B cell (primary cell): ENCODE measurements around the gene PCDH9. TPM values are rescaled to one million over a fixed set of nuclear protein-coding genes. Genes with fewer than 3 reads are reported as not detected.

ENCODE experiments used
- ATAC-seq: fragments of 200-7000 bp; cut with Tn5 transposase; one replicate; pipeline ENCODE4 v1.10.0; 2021; ENCODE audit warnings: low read depth, mild to moderate bottlenecking, moderate number of reproducible peaks, moderate library complexity
- CTCF ChIA-PET: fragments of 350-600 bp; sonication (Branson Sonifier 250); formaldehyde crosslinking; loops from one replicate; lab custom pipeline; 2021; ENCODE audit warnings: antibody characterized with exemption, inconsistent platforms; lab: Charles Lee
- POLR2A ChIA-PET: fragments of 350-600 bp; sonication (Branson Sonifier 250); formaldehyde crosslinking; loops from one replicate; lab custom pipeline; 2021; ENCODE audit warnings: antibody characterized with exemption; lab: Charles Lee
- DNase-seq: peaks from one replicate; pipeline ENCODE4 v3.0.0; 2013
- H2AFZ ChIP-seq: 2 replicates; pipeline ENCODE4 v1.6.1; 2012; ENCODE audit warnings: mild to moderate bottlenecking, low read depth, low read length; ENCODE audit not compliant: insufficient read depth, poor library complexity, severe bottlenecking
- H3K27ac ChIP-seq, 2 donors: 1 replicate in 1 of 2; 2 replicates in 1 of 2; pipeline ENCODE4 v1.5.1; 2012 to 2013; ENCODE audit warnings: low read length in 2 of 2, mild to moderate bottlenecking in 2 of 2, moderate library complexity in 1 of 2
- H3K27me3 ChIP-seq, 4 experiments: fragments of 200-600 bp in 1 of 4; sonication (generic) in 1 of 4; replicated peaks in 1 of 4; 1 replicate in 2 of 4; 2 replicates in 2 of 4; pipeline versions ENCODE4 v1.6.1 to v1.7.0; 2013 to 2016; ENCODE audit warnings: low read length in 3 of 4, mild to moderate bottlenecking in 2 of 4, mixed read lengths in 1 of 4, moderate library complexity in 1 of 4; ENCODE audit not compliant: insufficient read depth in 4 of 4, control insufficient read depth in 3 of 4; ENCODE audit errors: control extremely low read depth in 1 of 4
- H3K36me3 ChIP-seq, 2 experiments: replicated peaks in 1 of 2; 1 replicate in 1 of 2; 2 replicates in 1 of 2; pipeline versions ENCODE4 v1.6.1 to v1.7.1; 2013; ENCODE audit warnings: low read length in 1 of 2; ENCODE audit not compliant: insufficient read depth in 2 of 2, control insufficient read depth in 1 of 2; ENCODE audit errors: control extremely low read depth in 1 of 2, extremely low read depth in 1 of 2
- H3K4me1 ChIP-seq, 2 donors: fragments of 200-600 bp in 1 of 2; sonication (generic) in 1 of 2; 1 replicate in 1 of 2; 2 replicates in 1 of 2; pipeline versions ENCODE4 v1.5.1 to v1.6.1; 2013 to 2017; ENCODE audit warnings: low read length in 2 of 2; ENCODE audit not compliant: control insufficient read depth in 2 of 2, insufficient read depth in 2 of 2
- H3K4me2 ChIP-seq: replicated peaks from 2 replicates; pipeline ENCODE3; 2012; ENCODE audit warnings: mild to moderate bottlenecking, low read depth, low read length; ENCODE audit not compliant: poor library complexity, severe bottlenecking
- H3K4me3 ChIP-seq, 5 experiments: fragments of 200-600 bp in 1 of 5; sonication (generic) in 1 of 5; 1 replicate in 3 of 5; 2 replicates in 2 of 5; pipeline versions ENCODE4 v1.5.1 to v1.7.0; 2011 to 2016; ENCODE audit warnings: low read length in 4 of 5, mild to moderate bottlenecking in 4 of 5, low read depth in 2 of 5, control low read depth in 1 of 5, moderate library complexity in 1 of 5; ENCODE audit not compliant: insufficient read depth in 1 of 5; ENCODE audit errors: control extremely low read depth in 1 of 5, extremely low read depth in 1 of 5
- H3K79me2 ChIP-seq: fragments of 200-600 bp; sonication (generic); one replicate; pipeline ENCODE4 v1.6.0; 2016; ENCODE audit warnings: low read length; ENCODE audit not compliant: control insufficient read depth, insufficient read depth
- H3K9ac ChIP-seq: fragments of 200-600 bp; sonication (generic); 2 replicates; pipeline ENCODE4 v1.6.1; 2017; ENCODE audit warnings: mild to moderate bottlenecking, low read length, moderate library complexity
- H3K9me3 ChIP-seq, 3 donors: one replicate each; pipeline versions ENCODE4 v1.6.1 to v1.7.1; 2013; ENCODE audit warnings: low read length in 2 of 3; ENCODE audit not compliant: control insufficient read depth in 2 of 3, insufficient read depth in 1 of 3; ENCODE audit errors: control extremely low read depth in 1 of 3
- H4K20me1 ChIP-seq: 2 replicates; pipeline ENCODE4 v1.6.0; 2012; ENCODE audit warnings: mild to moderate bottlenecking, low read length; ENCODE audit not compliant: insufficient read depth, control insufficient read depth, poor library complexity, severe bottlenecking
- H3K27ac Mint-ChIP-seq: one replicate; pipeline ENCODE4 v1.8.0; 2021; ENCODE audit warnings: mixed read lengths
- H3K27me3 Mint-ChIP-seq: one replicate; pipeline ENCODE4 v1.8.0; 2021; ENCODE audit warnings: mixed read lengths
- H3K4me1 Mint-ChIP-seq: one replicate; pipeline ENCODE4 v1.8.0; 2021; ENCODE audit warnings: mixed read lengths
- H3K4me3 Mint-ChIP-seq: one replicate; pipeline ENCODE4 v1.8.0; 2021; ENCODE audit warnings: mixed read lengths
- H3K9me3 Mint-ChIP-seq: one replicate; pipeline ENCODE4 v1.8.0; 2022; ENCODE audit warnings: mixed read lengths; ENCODE audit not compliant: insufficient read depth
- EZH2 ChIP-seq: IDR thresholded peaks from 2 replicates; pipeline ENCODE4 v1.6.1; 2012; ENCODE audit warnings: borderline replicate concordance, low read depth, mild to moderate bottlenecking, moderate library complexity, low read length; ENCODE audit not compliant: insufficient read depth, poor library complexity, severe bottlenecking
- WGBS: methylation state at CpG from one replicate; pipeline ENCODE4 v1.1.5; 2013; ENCODE audit warnings: missing lambda C conversion rate; ENCODE audit not compliant: insufficient coverage; 5-methylcytosine and 5-hydroxymethylcytosine counted together
- intact Hi-C: fragments of 100-400 bp; cut with micrococcal nuclease; formaldehyde crosslinking; loops from one replicate; pipeline ENCODE4 v1.10.0; 2022
- polyA plus RNA-seq: library from polyadenylated mRNA; depleted of rRNA; stranded (reverse); fragments of >200 nt; gene quantifications from 2 replicates; pipeline ENCODE4 v1.2.3, GENCODE V29; 2012
- total RNA-seq, 2 donors: library from RNA; stranded (reverse); fragments of 120-200 nt in 1 of 2; gene quantifications; 1 replicate in 1 of 2; 2 replicates in 1 of 2; pipeline versions ENCODE4 v1.2.3 to v1.2.4, GENCODE V29; 2013 to 2022
- TF ChIP-seq, protein P1 (sequence below): fragments of 200-600 bp; IDR thresholded peaks from one replicate; pipeline ENCODE4 v1.8.0; 2022; ENCODE audit warnings: antibody characterized with exemption, mild to moderate bottlenecking

The PCDH9 gene
- total and polyA plus RNA-seq, 2 donors (not counting 1 experiment from before 2014, with no cell fraction given): 13.1 to 21.8 TPM

DNA sequence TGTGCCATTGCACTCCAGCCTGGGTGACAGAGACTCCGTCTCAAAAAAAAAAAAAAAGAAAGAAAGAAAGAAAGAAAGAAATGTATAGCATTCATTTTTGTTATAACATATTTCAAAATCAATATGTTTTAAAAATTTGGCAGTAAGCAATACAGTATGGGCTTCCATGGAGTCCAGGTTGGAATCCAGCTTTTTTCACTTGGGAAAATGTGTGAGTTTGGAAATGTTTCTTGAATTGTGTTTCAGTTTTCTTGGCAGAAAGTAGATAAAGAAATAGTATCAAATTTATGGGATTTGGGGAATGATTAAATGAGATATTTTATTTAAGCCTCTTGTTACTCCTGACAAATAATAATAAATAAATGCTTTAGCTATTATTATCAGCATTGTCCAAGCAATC lies 225.6 kb downstream of the PCDH9 start:
- WGBS: no CpG with 5 or more reads among the region's 1 CpG
- no peak overlapping the region for H3K9ac ChIP-seq
- H2AFZ ChIP-seq: no peak overlapping the region
- no peaks in the 10 kb centered on the region for H3K27me3 Mint-ChIP-seq
- POLR2A ChIA-PET: no interaction called here
- no peak overlapping the region for H3K4me2 ChIP-seq
- DNase-seq (no peak), ATAC-seq (no peak)
- TF ChIP-seq, protein P1, sequence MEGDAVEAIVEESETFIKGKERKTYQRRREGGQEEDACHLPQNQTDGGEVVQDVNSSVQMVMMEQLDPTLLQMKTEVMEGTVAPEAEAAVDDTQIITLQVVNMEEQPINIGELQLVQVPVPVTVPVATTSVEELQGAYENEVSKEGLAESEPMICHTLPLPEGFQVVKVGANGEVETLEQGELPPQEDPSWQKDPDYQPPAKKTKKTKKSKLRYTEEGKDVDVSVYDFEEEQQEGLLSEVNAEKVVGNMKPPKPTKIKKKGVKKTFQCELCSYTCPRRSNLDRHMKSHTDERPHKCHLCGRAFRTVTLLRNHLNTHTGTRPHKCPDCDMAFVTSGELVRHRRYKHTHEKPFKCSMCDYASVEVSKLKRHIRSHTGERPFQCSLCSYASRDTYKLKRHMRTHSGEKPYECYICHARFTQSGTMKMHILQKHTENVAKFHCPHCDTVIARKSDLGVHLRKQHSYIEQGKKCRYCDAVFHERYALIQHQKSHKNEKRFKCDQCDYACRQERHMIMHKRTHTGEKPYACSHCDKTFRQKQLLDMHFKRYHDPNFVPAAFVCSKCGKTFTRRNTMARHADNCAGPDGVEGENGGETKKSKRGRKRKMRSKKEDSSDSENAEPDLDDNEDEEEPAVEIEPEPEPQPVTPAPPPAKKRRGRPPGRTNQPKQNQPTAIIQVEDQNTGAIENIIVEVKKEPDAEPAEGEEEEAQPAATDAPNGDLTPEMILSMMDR: no peak
- TF ChIP-seq EZH2: no peak
- no peaks in the 10 kb centered on the region for H3K27me3 ChIP-seq
- H3K9me3 ChIP-seq: no peaks in the 10 kb centered on the region
- intact Hi-C loops: no loop called here
- no peaks in the 10 kb centered on the region for H3K4me1 ChIP-seq
- CTCF ChIA-PET: no interaction called here
- H3K27ac Mint-ChIP-seq: no peak overlapping the region
- H3K36me3 ChIP-seq: no peaks in the 10 kb centered on the region
- H3K27ac ChIP-seq: no peak overlapping the region
- H3K9me3 Mint-ChIP-seq: no peaks in the 10 kb centered on the region
- H4K20me1 ChIP-seq: no peaks in the 10 kb centered on the region
- no peak overlapping the region for H3K4me3 ChIP-seq
- H3K4me1 Mint-ChIP-seq: no peaks in the 10 kb centered on the region
- no peaks in the 10 kb centered on the region for H3K79me2 ChIP-seq
- H3K4me3 Mint-ChIP-seq: no peak overlapping the region

DNA sequence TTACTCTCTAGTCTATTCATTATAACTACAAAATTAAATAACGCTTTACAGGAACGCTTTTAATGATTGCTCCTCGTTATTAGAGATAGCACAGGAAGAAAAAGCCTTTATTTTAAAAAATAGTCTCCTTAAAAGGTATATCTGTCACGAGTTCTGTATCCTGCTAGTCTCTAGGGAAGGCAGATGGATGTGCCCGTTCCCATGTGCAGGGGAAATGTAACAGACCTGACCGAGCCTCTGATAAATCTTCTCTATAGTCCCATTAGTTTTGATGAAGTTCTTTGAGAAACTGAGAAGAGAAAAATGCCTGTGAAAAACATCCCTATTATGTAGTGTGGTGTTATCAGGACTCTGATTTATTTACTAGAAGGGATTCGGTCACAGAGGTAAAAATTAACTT lies 226.4 kb downstream of the PCDH9 start:
- H3K9me3 ChIP-seq: no peaks in the 10 kb centered on the region
- TF ChIP-seq, protein P1: no peak
- no peak for TF ChIP-seq EZH2
- H3K36me3 ChIP-seq: no peaks in the 10 kb centered on the region
- peaks cover 0 to 2% of the 10 kb centered on the region in 2 donors for H3K4me1 ChIP-seq
- no peaks in the 10 kb centered on the region for H3K27me3 Mint-ChIP-seq
- no peak overlapping the region for H3K9ac ChIP-seq
- intact Hi-C loops: no loop called here
- 13% methylated on average over 2 of the region's 7 CpGs for whole genome bisulfite sequencing
- H3K4me3 ChIP-seq: no peak overlapping the region
- no peak for DNase-seq
- H3K79me2 ChIP-seq: no peaks in the 10 kb centered on the region
- H3K4me1 Mint-ChIP-seq: peaks cover 2% of the 10 kb centered on the region
- H3K9me3 Mint-ChIP-seq: no peaks in the 10 kb centered on the region
- H3K27me3 ChIP-seq: no peaks in the 10 kb centered on the region
- ChIA-PET POLR2A (no interaction called here), CTCF (no interaction called here)
- H3K27ac Mint-ChIP-seq: no peak overlapping the region
- H4K20me1 ChIP-seq: no peaks in the 10 kb centered on the region
- H3K4me3 Mint-ChIP-seq: no peak overlapping the region
- H3K27ac ChIP-seq: no peak overlapping the region
- no peak overlapping the region for H2AFZ ChIP-seq
- no peak overlapping the region for H3K4me2 ChIP-seq
- ATAC-seq: no peak
